HL-60/S4 treated with phorbol 12-myristate 13-acetate at 8.2 ng/mL for 4 days and 3 days (cell line): Measurements from ENCODE around the gene ZKSCAN4.

Source experiments
- in situ Hi-C: fragments of 300-500 bp; cut with MboI; formaldehyde crosslinking; loops from 2 replicates; pipeline ENCODE4 v1.15.0; 2022; ENCODE audit warnings: low sequenced_read_pairs

ZKSCAN4 gene

GRCh38 chr6:28252009-28252975 is at the start of gene ZKSCAN4:
ZKSCAN4 (minus strand) TSS chr6:28252269; CDS start chr6:28251980, 289 bp downstream.
- in situ Hi-C loops: no loop called here

GRCh38 chr6:28296520-28297060 is 44.5 kb upstream of the ZKSCAN4 start:
- in situ Hi-C loops: no loop called here

GRCh38 chr6:28295326-28295725 is 43.3 kb upstream of the ZKSCAN4 start:
- in situ Hi-C loops: no loop called here

GRCh38 chr6:28291573-28291972 is 39.5 kb upstream of the ZKSCAN4 start:
- in situ Hi-C loops: no loop called here

- in situ Hi-C loops: no loop called here
These were observed 30.9 kb upstream of the ZKSCAN4 start for GRCh38 chr6:28282926-28283325.

GRCh38 chr6:28281288-28282064 is 29.4 kb upstream of the ZKSCAN4 start, which contains the start of gene PGBD1:
PGBD1 (plus strand) TSS chr6:28281572; CDS start chr6:28283814, 2,242 bp downstream.
- in situ Hi-C loops: no loop called here

- in situ Hi-C loops: no loop called here
These were observed 28.7 kb upstream of the ZKSCAN4 start for GRCh38 chr6:28280595-28281287.

GRCh38 chr6:28277746-28278145 is 25.7 kb upstream of the ZKSCAN4 start:
- in situ Hi-C loops: no loop called here

GRCh38 chr6:28274888-28275287 is 22.8 kb upstream of the ZKSCAN4 start:
- in situ Hi-C loops: no loop called here

GRCh38 chr6:28269492-28269891 is 17.4 kb upstream of the ZKSCAN4 start:
- in situ Hi-C loops: no loop called here

- in situ Hi-C loops: no loop called here
These were observed 15.6 kb upstream of the ZKSCAN4 start for GRCh38 chr6:28267695-28268059.

GRCh38 chr6:28266962-28267694 is 15.1 kb upstream of the ZKSCAN4 start, which contains the start of gene ZSCAN26:
ZSCAN26 (plus strand) TSS chr6:28267143; CDS start chr6:28271920, 4,777 bp downstream.
- in situ Hi-C loops: no loop called here

- in situ Hi-C loops: no loop called here
These were observed 14.5 kb upstream of the ZKSCAN4 start for GRCh38 chr6:28266563-28266961.

- in situ Hi-C loops: no loop called here
These were observed 12.8 kb upstream of the ZKSCAN4 start for GRCh38 chr6:28264834-28265401.

- in situ Hi-C loops: no loop called here
These were observed 11.9 kb upstream of the ZKSCAN4 start for GRCh38 chr6:28263922-28264321.

- in situ Hi-C loops: no loop called here
These were observed 7.1 kb upstream of the ZKSCAN4 start, which contains the start of gene NKAPL for GRCh38 chr6:28258877-28259777. NKAPL (plus strand) TSS chr6:28259297; CDS start chr6:28259372, 75 bp downstream.

- in situ Hi-C loops: no loop called here
These were observed 5.0 kb upstream of the ZKSCAN4 start for GRCh38 chr6:28257042-28257441.

GRCh38 chr6:28254121-28254519 is 2.1 kb upstream of the ZKSCAN4 start:
- in situ Hi-C loops: no loop called here

GRCh38 chr6:28251661-28252008 is 434 bp downstream of the ZKSCAN4 start:
- in situ Hi-C loops: no loop called here
